HG03575 (cell line): ENCODE data around the gene MTMR12.

ENCODE experiments used
- ATAC-seq: cut with Tn5 transposase; IDR thresholded peaks from one replicate; pipeline ENCODE4 v1.9.1; 2021; ENCODE audit not compliant: unreplicated experiment, insufficient number of reproducible peaks, low FRiP score; ENCODE audit errors: extremely low read depth

MTMR12 gene, protein sequence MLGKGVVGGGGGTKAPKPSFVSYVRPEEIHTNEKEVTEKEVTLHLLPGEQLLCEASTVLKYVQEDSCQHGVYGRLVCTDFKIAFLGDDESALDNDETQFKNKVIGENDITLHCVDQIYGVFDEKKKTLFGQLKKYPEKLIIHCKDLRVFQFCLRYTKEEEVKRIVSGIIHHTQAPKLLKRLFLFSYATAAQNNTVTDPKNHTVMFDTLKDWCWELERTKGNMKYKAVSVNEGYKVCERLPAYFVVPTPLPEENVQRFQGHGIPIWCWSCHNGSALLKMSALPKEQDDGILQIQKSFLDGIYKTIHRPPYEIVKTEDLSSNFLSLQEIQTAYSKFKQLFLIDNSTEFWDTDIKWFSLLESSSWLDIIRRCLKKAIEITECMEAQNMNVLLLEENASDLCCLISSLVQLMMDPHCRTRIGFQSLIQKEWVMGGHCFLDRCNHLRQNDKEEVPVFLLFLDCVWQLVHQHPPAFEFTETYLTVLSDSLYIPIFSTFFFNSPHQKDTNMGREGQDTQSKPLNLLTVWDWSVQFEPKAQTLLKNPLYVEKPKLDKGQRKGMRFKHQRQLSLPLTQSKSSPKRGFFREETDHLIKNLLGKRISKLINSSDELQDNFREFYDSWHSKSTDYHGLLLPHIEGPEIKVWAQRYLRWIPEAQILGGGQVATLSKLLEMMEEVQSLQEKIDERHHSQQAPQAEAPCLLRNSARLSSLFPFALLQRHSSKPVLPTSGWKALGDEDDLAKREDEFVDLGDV

DNA sequence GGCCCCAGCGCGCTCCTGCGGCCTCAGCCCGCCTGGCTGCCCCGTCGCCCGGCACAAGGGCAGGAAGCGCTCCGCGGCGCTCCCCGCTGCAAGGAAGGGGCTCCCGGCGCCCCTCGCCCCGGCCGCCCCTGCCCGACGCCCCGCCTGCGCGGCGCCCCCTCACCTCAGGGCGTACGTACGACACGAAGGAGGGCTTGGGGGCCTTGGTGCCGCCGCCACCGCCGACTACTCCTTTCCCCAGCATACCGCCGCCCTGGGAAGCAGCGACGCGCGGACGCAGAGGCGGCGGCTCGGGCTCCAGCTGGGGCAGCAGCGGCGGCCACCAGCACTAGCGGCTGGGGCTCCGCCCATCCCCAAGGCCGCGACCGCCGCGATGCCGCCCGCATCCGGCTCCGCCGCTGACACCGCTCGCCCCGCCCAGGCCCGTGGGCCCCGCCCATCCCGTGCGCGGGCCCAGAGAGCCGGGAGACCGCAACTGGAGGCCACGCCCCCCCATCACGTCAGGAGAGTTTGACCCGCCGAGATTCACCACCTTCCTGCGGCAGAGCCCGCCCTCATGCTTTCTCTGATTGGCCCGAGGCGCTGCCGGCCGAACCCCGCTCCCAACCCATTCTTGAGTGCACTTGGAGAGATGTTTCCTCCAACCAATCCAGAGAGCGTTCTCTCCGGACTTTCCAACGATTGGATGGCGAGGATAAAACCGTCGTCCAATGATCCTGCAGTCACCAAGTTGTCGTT is at the start of gene MTMR12:
TSS of gene MTMR12 (minus strand) at position 345 of the 738 bp plus-strand sequence. CDS start at position 244, 101 bp downstream.
- peak; percentile 97 for ATAC-seq

DNA sequence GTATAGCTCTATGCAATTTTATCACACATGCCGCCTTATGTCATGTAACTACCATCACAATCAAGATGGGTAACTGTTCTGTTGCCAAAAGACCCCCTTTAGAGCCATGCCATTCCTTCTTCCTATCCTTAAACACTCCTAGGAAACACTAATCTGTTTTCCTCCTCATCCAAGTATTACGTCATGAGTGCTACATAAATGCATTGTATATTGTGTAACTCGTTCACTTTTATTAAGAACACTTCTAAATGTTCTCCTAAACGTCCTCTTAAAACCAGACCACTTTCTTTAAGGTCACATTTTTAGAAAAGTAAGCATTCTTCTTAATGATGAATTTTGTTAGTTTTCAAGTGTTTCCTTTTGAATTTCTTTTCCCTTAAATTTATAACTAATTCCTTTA is 49.8 kb upstream of the MTMR12 start:
- no peak for ATAC-seq

DNA sequence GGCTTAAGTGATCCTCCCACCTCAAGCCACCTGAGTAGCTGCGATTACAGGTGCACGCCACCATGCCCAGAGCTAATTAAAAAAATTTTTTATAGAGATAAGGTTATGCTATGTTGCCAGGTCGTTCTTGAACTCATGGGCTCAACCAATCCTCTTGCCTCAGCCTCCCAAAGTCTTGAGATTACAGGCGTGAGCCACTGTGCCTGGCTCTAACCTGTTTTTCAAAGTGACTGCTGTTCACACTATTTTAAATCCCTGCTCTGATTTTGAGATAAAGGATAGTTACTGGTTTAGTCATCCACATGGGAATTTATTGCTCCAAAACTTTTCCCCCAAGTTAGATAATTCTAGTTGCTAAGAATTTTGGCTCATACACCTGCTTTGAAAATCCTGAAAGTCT is 48.2 kb upstream of the MTMR12 start:
- ATAC-seq: no peak

DNA sequence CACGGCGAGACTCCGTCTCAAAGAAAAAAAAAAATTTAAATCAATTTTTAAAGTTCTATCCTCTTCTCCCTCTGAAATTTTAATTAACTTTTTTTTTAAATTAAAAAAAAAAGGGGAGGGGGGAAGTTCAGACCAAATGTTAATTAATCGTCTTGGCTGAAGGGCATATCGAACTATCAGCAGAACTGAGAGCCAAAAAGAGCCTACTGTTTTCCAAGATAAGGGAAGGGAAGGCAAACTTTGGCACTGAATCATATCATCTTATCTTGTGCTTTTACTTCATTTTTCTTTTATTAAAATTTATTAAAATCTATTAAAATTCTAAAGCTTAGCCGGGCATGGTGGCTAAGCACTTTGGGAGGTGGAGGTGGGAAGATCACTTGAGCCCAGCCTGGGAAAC is 45.9 kb upstream of the MTMR12 start:
- ATAC-seq: no peak

DNA sequence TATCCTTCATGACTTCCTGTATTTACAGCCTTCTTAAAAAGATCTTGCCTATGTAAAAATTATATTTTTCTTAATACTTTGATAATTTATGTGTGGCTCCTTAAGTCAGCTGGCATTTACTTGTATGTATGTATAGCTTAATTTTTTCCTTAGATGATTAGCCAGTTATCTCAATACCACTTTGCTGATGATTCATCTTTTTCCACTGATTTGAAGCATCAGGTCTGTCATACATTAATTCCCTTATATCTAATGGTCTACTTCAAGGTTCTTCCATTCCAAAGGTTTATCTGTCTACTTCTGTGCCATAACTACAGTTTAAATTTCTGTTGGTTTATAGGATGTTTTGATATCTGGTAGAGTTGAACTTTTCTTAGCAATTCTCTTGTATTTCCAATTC is 44.9 kb upstream of the MTMR12 start:
- ATAC-seq: no peak

DNA sequence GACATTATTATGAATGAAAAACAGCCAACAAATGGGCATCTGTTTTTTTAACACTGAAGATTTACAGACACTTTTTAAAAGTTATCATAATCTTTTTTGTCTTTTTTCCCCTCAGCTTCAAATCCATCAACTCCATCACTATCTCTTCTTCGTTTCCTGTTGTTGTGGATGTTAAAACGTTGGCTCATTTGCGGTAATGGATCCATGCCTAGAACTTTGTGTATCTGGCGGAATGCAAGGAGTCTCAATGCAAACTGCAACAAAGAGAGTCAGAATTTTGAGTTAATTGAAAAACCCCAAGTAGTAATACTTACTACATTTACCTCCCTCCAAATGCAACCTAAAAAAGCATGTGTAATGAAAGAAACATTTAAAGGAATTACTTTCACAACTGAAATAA is 42.9 kb upstream of the MTMR12 start:
- no peak for ATAC-seq

DNA sequence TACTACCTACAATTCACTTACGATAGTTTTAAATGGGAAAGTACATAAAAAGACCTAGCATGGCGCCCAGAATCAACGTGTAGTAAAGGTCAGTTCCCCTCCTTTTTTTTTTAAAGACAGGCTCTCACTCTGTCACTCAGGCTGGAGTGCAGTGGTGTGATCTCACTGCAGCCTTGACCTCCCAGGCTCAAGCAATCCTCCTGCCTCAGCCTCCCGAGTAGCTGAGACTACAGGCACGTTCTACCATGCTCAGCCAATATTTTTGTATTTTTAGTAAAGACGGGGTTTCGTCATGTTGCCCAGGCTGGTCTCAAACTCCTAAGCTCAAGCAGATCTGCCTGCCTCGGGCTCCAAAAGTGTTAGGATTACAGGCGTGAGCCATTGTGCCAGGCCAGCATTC is 40.7 kb upstream of the MTMR12 start:
- ATAC-seq: no peak

DNA sequence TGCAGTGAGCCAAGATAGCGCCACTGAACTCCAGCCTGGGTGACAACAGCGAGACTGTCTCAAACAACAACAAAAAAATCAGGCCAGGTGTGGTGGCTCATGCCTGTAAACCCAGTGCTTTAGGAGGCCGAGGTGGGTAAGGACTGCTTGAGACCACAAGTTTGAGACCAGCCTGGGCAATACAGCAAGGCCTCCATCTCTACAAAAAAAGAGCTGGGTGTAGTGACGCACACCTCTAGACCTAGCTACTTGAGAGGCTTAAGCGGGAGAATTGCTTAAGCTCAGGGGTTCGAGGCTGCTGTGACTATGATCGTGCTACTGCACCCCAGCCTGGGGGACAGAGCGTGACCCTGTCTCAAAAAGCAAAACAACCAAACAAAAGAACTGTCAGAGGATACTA is 39.9 kb upstream of the MTMR12 start:
- no peak for ATAC-seq

DNA sequence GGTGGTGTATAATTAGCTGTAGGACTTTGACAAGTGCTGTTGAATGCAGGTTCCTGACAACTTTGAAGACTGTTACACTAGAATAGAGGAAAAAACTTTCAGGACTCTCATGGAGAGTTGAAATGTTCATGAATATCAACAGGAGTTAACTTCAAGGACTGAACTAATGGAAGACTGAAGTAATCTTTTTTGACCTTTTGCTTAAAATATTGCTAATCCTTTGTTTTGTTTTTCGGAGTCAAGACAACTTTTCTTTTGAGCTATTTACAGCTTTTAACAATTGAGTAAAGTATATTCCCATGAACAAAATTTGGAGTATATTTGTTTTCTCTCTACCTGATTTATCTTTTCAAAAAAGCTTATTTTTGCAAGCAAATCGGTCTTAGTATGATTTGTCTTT is 34.1 kb upstream of the MTMR12 start:
- ATAC-seq: no peak

DNA sequence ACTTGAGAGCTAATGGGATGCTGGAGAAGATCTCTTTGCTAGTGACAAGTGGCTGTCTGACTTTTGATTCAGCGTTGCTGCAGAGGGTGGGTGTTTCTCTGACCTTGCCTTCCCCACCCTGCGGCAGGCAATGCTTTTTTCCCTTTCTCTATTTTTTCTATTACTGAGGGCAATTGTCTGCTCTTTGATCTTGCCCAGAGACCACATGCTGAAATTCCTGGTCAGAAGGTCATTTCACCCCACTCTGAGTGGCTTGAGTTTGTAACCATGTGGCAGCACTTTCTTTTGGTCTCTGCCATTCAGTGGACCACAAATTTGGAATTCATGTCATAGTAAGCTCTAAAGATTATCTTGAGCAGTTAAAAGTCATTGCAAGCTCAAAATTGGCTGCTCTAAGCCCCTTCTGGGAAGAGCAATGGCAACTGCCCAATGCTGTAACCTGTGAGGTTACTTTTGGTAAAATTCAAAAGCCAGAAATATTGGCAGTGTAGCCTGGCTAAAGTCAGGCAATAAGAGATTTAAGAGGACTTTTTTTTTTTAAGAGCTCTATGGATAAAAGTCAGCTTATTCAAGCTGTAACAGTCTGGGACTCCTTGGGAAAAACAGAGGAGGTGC is 30.4 kb upstream of the MTMR12 start:
- no peak for ATAC-seq

DNA sequence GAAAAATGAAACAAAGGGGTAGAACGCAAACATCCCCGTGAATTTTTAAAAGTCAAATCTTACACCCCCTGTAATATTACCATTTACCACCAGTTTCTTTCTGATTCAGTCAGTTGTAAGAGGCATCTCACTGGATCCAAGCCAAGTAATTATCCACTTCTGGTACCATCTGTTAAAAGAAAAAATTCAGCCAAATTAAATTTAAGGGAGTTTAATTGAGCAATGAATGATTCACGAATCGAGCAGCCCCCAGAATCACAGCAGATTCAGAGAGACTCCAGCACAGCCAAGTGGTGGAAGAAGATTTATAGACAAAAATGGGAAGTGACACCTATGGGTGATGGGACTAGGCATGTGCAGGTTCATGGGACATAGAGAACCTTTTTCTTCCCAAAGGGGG is 29.9 kb upstream of the MTMR12 start:
- ATAC-seq: no peak

DNA sequence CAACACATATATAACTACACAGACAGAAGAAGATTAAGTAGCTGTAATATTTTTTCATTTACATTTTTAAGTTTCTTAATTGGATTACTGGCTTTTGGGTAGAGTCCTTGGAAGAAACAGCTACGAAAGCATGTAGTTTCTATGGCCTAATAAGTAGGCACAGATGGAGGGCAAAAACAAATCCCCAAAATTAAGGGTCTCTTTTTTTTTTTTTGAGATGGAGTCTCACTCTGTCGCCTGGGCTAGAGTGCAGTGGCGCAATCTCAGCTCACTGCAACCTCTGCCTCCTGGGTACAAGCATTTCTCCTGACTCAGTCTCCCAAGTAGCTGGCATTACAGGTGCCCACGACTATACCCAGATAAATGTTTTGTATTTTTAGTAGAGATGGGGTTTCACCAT is 27.1 kb upstream of the MTMR12 start:
- no peak for ATAC-seq

DNA sequence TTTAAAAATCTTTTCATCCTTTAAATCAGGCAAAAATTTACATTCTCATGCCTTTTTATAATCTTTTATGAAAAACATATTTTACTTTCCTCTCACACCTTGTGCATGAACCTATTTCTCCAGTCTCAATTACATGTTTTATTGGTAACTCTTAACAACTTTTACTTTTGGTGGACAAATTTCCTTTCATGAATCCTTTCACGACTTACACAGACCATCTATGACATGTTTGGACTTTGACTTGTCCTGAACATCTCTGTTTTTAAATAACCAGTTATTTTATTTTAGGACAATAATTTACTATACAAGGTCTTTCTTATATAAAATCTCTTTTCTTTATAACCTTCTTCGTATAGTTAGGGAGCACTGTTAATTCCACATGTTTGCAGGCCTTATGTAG is 26.5 kb upstream of the MTMR12 start:
- no peak for ATAC-seq

DNA sequence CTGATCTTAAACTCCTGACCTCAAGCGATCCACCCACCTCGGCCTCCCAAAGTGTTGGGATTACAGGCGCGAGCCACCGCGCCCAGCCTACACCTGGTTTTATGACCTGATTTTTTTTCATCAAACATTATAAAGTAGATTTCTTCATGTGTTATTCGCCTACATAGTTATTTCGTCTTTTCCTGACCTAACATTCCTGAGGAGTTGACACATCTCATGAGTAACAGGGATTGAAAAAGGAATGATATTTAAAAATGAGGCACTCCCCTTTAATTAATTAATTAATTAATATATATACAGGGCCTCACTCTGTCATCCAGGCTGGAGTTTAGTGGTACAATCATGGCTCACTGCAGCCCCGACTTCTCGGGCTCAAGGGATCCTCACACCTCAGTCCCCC is 20.2 kb upstream of the MTMR12 start:
- no peak for ATAC-seq

DNA sequence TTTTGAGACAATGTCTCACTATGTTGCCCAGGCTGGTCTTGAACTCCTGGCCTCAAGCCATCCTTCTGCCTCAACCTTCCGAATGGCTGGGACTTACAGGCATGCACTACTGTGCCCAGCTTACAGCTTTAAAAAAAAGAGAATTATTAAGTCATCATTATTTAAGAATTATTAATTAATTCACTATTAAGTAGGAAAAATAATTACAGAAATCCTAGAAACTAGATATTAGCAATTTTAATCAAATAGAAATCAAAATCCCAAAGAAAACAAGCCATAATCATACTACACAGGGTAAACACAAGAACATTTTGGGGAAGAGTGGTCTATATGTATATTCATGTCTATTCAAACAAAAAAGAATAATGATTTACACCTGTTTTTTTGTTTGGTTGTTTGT is 19.6 kb upstream of the MTMR12 start:
- no peak for ATAC-seq

DNA sequence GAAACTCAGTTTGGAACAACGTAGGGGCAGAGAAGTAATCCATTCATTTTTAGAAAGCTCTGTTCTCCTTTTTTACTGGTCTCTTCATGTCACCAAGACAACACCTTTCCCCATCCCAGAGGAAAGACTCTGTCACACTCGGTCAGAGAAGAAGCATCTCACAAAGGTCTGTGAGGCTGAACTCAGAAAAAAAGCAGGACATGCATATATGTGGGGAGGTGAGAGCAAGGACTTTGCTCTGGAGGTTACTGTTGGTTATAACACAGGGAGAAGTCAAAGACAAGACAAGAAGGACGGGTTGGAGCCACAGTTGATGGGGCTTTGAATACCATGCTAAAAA is 19.2 kb upstream of the MTMR12 start:
- ATAC-seq: no peak

DNA sequence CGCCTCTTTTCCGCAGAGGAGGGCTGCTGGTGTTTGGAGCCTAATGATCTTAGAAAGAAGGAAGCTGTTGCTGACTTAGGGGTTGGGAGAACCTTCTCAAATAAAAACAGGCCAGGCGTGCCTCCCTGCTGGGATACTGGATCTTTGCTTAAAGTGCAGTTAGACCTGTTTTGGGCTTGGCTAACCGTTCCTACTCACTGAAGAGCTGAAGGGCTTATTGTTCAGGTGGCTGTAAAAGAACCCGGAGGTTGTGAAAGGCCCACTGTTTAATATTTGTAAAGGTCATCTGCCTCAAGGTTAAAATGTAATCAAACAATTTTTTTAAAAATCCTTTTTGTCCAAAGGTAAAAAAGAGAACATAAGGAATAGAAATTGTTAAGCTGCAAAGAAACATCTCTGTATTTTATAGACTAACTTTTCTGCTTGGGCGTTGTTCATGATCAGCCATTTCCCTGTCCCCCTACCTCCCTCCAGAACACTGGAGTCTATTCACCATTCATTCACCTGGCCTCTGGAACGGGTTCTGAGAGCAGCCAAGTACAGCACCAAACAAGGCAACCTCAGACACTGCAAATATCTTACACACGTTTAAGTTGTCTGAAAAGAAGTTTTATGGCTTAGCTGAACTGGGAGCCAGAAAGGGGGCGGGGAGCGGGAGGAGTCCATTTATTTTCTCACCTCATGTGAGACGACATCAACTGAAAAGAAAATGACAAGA is 18.6 kb upstream of the MTMR12 start:
- ATAC-seq: no peak

DNA sequence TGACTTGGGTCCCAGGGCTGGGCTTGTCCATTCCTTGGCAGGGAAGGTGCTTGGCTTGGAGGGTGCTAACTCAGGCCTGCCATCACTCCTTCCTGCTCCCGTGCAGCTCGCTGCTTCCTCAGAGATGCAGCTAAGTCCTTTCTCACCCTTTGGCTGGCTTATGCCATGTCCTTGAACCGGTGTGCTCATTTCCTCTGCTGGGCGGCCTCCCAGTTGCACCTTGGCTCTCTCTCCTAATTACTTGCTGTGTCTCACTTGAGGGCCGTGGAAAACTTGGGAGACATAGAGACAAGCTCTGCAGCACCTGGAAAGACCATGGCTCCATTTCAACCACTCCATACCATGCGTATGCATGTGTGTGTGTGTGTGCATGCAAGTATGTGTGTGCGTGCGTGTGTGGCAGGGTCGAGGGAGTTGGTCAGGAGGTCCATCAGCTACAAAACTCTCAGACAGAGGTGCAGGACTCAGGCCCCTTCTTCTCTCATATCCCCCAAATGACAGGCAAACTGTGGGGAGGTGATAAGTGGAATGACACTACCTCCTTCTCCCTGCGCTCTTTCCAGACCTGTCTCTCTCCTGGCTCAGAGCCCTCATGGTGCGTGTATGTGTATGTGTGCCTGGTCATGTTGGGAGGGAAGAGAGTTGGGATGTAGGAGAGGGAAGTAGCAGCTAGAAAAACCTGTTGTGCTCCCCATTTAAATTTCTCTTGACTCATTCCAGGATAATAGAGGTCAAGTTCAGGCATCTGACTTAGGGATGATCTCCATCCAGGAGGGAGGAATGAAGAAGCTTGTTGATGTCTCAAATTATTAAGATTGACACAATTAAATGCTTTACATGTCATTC is 17.6 kb upstream of the MTMR12 start:
- ATAC-seq: no peak
